ENCODE measurements around the gene ABCG1. TPM values are rescaled to one million over a fixed set of nuclear protein-coding genes. Genes with fewer than 3 reads are reported as not detected.

Gene ABCG1
- total RNA-seq, 1 experiment from 2014 or later, result 2.5 TPM

Other genes starting within 250 kb of the ABCG1 start
- gene ZBTB21, start 208.8 kb upstream of the ABCG1 start, total RNA-seq (2014; rRNA removed; shearing (Covaris generic)), result 13.6 and 15.2 TPM in 2 replicates
- not detected in 2 replicates for gene UMODL1, start 147.8 kb upstream of the ABCG1 start, total RNA-seq (2014; rRNA removed; shearing (Covaris generic))
- not detected in 2 replicates for gene TFF3, start 96.3 kb downstream of the ABCG1 start, total RNA-seq (2014; rRNA removed; shearing (Covaris generic))
- gene TFF2, start 131.9 kb downstream of the ABCG1 start, total RNA-seq (2014; rRNA removed; shearing (Covaris generic)), result not detected in 2 replicates
- not detected in 2 replicates for gene TFF1, start 147.4 kb downstream of the ABCG1 start, total RNA-seq (2014; rRNA removed; shearing (Covaris generic))
- 0.12 TPM in 1 of 2 replicates, not detected in the other for gene TMPRSS3, start 176.9 kb downstream of the ABCG1 start, total RNA-seq (2014; rRNA removed; shearing (Covaris generic))
- not detected in 2 replicates for gene UBASH3A, start 184.8 kb downstream of the ABCG1 start, total RNA-seq (2014; rRNA removed; shearing (Covaris generic))

Measured in A172 (cell line).